T-cell (primary cell): ENCODE results near the gene SLC6A6. TPM values are rescaled to one million over a fixed set of nuclear protein-coding genes. Genes with fewer than 3 reads are reported as not detected.

Experiments used
- ATAC-seq, 4 experiments: fragments of 200-7000 bp in 3 of 4; fragments of 150-1000 bp in 1 of 4; cut with Tn5 transposase; replicated peaks in 1 of 4; 1 replicate in 3 of 4; 2 replicates in 1 of 4; pipeline ENCODE4 v1.10.0; 2021; ENCODE audit warnings: moderate library complexity in 3 of 4, mild to moderate bottlenecking in 2 of 4, moderate number of reproducible peaks in 1 of 4
- CTCF ChIA-PET, 2 donors: fragments of 300-600 bp; sonication (Branson Sonifier 250); formaldehyde crosslinking; loops; one replicate each; lab custom pipeline; 2022; ENCODE audit warnings: antibody characterized with exemption in 2 of 2; lab: Charles Lee
- POLR2A ChIA-PET, 2 donors: fragments of 300-600 bp; sonication (Branson Sonifier 250); formaldehyde crosslinking; loops; one replicate each; lab custom pipeline; 2022; ENCODE audit warnings: antibody characterized with exemption in 2 of 2; lab: Charles Lee
- DNase-seq, 35 experiments: peaks; one replicate each; pipeline versions ENCODE4 v3.0.0 to v3.0.0-alpha.2; 2013 to 2023
- H3K27ac ChIP-seq: one replicate; pipeline ENCODE4 v1.5.1; 2013; ENCODE audit warnings: low read length
- H3K27me3 ChIP-seq, 2 experiments: replicated peaks in 1 of 2; 1 replicate in 1 of 2; 2 replicates in 1 of 2; pipeline versions ENCODE4 v1.6.1 to v1.7.0; 2013; ENCODE audit warnings: low read length in 1 of 2, mixed read lengths in 1 of 2; ENCODE audit not compliant: control insufficient read depth in 2 of 2, insufficient read depth in 2 of 2; ENCODE audit errors: extremely low read depth in 1 of 2
- H3K36me3 ChIP-seq, 2 donors: 1 replicate in 1 of 2; 2 replicates in 1 of 2; pipeline versions ENCODE4 v1.6.1 to v1.7.0; 2013; ENCODE audit warnings: low read length in 1 of 2; ENCODE audit not compliant: control insufficient read depth in 2 of 2, insufficient read depth in 1 of 2; ENCODE audit errors: extremely low read depth in 1 of 2
- H3K4me1 ChIP-seq, 2 experiments: 1 replicate in 1 of 2; 2 replicates in 1 of 2; pipeline versions ENCODE4 v1.6.1 to v1.7.0; 2013; ENCODE audit warnings: low read length in 2 of 2, mixed read lengths in 1 of 2; ENCODE audit not compliant: insufficient read depth in 2 of 2, control insufficient read depth in 1 of 2; ENCODE audit errors: extremely low read depth in 1 of 2
- H3K4me3 ChIP-seq, 2 donors: 1 replicate in 1 of 2; 2 replicates in 1 of 2; pipeline versions ENCODE4 v1.5.1 to v1.7.0; 2013; ENCODE audit warnings: mild to moderate bottlenecking in 2 of 2, low read length in 1 of 2, moderate library complexity in 1 of 2; ENCODE audit not compliant: control insufficient read depth in 1 of 2; ENCODE audit errors: extremely low read depth in 1 of 2
- H3K9me3 ChIP-seq: 2 replicates; pipeline ENCODE4 v1.7.0; 2013
- H3K27ac Mint-ChIP-seq, 2 donors: one replicate each; pipeline ENCODE4 v1.8.0; 2020 to 2021; ENCODE audit warnings: mild to moderate bottlenecking in 2 of 2, mixed read lengths in 2 of 2
- H3K27me3 Mint-ChIP-seq, 2 donors: one replicate each; pipeline ENCODE4 v1.8.0; 2021 to 2022; ENCODE audit warnings: mixed read lengths in 2 of 2
- H3K36me3 Mint-ChIP-seq: one replicate; pipeline ENCODE4 v1.8.0; 2021; ENCODE audit warnings: mixed read lengths
- H3K4me1 Mint-ChIP-seq, 3 donors: one replicate each; pipeline ENCODE4 v1.8.0; 2020 to 2022; ENCODE audit warnings: mixed read lengths in 3 of 3, mild to moderate bottlenecking in 1 of 3
- H3K4me3 Mint-ChIP-seq, 3 donors: one replicate each; pipeline ENCODE4 v1.8.0; 2020 to 2022; ENCODE audit warnings: mild to moderate bottlenecking in 3 of 3, mixed read lengths in 3 of 3, moderate library complexity in 3 of 3
- H3K9me3 Mint-ChIP-seq, 3 donors: one replicate each; pipeline ENCODE4 v1.8.0; 2020 to 2022; ENCODE audit warnings: mixed read lengths in 3 of 3
- WGBS: methylation state at CpG from one replicate; pipeline ENCODE4 v1.1.5; 2013; ENCODE audit warnings: missing lambda C conversion rate; ENCODE audit not compliant: insufficient coverage; 5-methylcytosine and 5-hydroxymethylcytosine counted together
- total RNA-seq, 35 experiments: library from RNA in 6 of 35; stranded (reverse) in 6 of 35; fragments of 120-200 nt in 1 of 35; gene quantifications; one replicate each; pipeline versions ENCODE4 v1.2.1 to v1.2.4 and lab custom pipeline; 2013 to 2026

The SLC6A6 gene
- total RNA-seq, 5 donors from 2014 or later (not counting 1 experiment from before 2014, with no cell fraction given): 49.3 to 72.5 (median 63.6) TPM

GRCh38 chr3:14389166-14389606 is 13.2 kb upstream of the SLC6A6 start:
- Mint-ChIP-seq H3K27ac (no peak overlapping the region), H3K27me3 (peaks cover 0 to 2% of the 10 kb centered on the region in 2 donors), H3K4me3 (no peak overlapping the region), H3K4me1 (no peaks in the 10 kb centered on the region), H3K36me3 (no peaks in the 10 kb centered on the region), H3K9me3 (no peaks in the 10 kb centered on the region)
- Histone ChIP-seq H3K4me1 (no peaks in the 10 kb centered on the region), H3K4me3 (no peak overlapping the region), H3K9me3 (no peaks in the 10 kb centered on the region), H3K36me3 (no peaks in the 10 kb centered on the region), H3K27me3 (peaks cover 0 to 18% of the 10 kb centered on the region in 2 experiments), H3K27ac (no peak overlapping the region)
- CTCF ChIA-PET: no interaction called here
- no peak for DNase-seq
- POLR2A ChIA-PET: no interaction called here
- ATAC-seq: no peak
- WGBS: 77% methylated on average over 5 of the region's 6 CpGs

GRCh38 chr3:14389716-14390115 is 12.7 kb upstream of the SLC6A6 start:
- Mint-ChIP-seq H3K9me3 (no peaks in the 10 kb centered on the region), H3K4me1 (no peaks in the 10 kb centered on the region), H3K36me3 (no peaks in the 10 kb centered on the region), H3K27ac (no peak overlapping the region), H3K27me3 (peaks cover 0 to 2% of the 10 kb centered on the region in 2 donors), H3K4me3 (no peak overlapping the region)
- ChIA-PET CTCF (interaction anchor here in 1 of 2 donors (0.7 kb wide), 1 partner anchor 96 kb away, joined by 12 read pairs; no protein-coding TSS in a partner anchor), POLR2A (no interaction called here)
- DNase-seq (no peak), ATAC-seq (no peak)
- 0% methylated on average over 2 of the region's 5 CpGs for WGBS
- no peaks in the 10 kb centered on the region for H3K9me3 ChIP-seq
- no peaks in the 10 kb centered on the region for H3K36me3 ChIP-seq
- peaks cover 0 to 18% of the 10 kb centered on the region in 2 experiments for H3K27me3 ChIP-seq
- no peak overlapping the region for H3K27ac ChIP-seq
- no peaks in the 10 kb centered on the region for H3K4me1 ChIP-seq
- no peak overlapping the region for H3K4me3 ChIP-seq

GRCh38 chr3:14391033-14391432 is 11.4 kb upstream of the SLC6A6 start:
- no peak for ATAC-seq
- POLR2A ChIA-PET: no interaction called here
- H3K36me3 ChIP-seq: no peaks in the 10 kb centered on the region
- H3K9me3 ChIP-seq: no peaks in the 10 kb centered on the region
- CTCF ChIA-PET: interaction anchor here in 1 of 2 donors (1.0 kb wide), 1 partner anchor 14 kb away, joined by 3 read pairs; no protein-coding TSS in a partner anchor
- H3K4me3 ChIP-seq: no peak overlapping the region
- Mint-ChIP-seq H3K27ac (no peak overlapping the region), H3K4me1 (peaks cover 0 to 1% (median 0%) of the 10 kb centered on the region in 3 donors), H3K4me3 (no peak overlapping the region), H3K27me3 (peaks cover 0 to 2% of the 10 kb centered on the region in 2 donors), H3K36me3 (no peaks in the 10 kb centered on the region), H3K9me3 (no peaks in the 10 kb centered on the region)
- H3K4me1 ChIP-seq: no peaks in the 10 kb centered on the region
- H3K27ac ChIP-seq: no peak overlapping the region
- H3K27me3 ChIP-seq: peaks cover 0 to 18% of the 10 kb centered on the region in 2 experiments
- 100% methylated on average over 4 of the region's 4 CpGs for WGBS
- DNase-seq: no peak

- H3K4me1 Mint-ChIP-seq: peaks cover 4 to 7% (median 5%) of the 10 kb centered on the region in 3 donors
- peaks cover 0 to 2% of the 10 kb centered on the region in 2 donors for H3K27me3 Mint-ChIP-seq
- DNase-seq (no peak), ATAC-seq (no peak)
- no peak overlapping the region for H3K27ac Mint-ChIP-seq
- no peak overlapping the region for H3K27ac ChIP-seq
- no peaks in the 10 kb centered on the region for H3K9me3 ChIP-seq
- no peak overlapping the region for H3K4me3 ChIP-seq
- no peaks in the 10 kb centered on the region for H3K9me3 Mint-ChIP-seq
- no peaks in the 10 kb centered on the region for H3K36me3 Mint-ChIP-seq
- 60% methylated on average over 3 of the region's 4 CpGs for WGBS
- POLR2A ChIA-PET: no interaction called here
- CTCF ChIA-PET: interaction anchor here in 1 of 2 donors (0.7 kb wide), 1 partner anchor 1744 kb away, joined by 5 read pairs; no protein-coding TSS in a partner anchor
- no peaks in the 10 kb centered on the region for H3K36me3 ChIP-seq
- peaks cover 0 to 13% of the 10 kb centered on the region in 2 experiments for H3K27me3 ChIP-seq
- H3K4me1 ChIP-seq: peaks cover 0 to 3% of the 10 kb centered on the region in 2 experiments
- H3K4me3 Mint-ChIP-seq: no peak overlapping the region
Observed at GRCh38 chr3:14392231-14392630, 10.2 kb upstream of the SLC6A6 start.

GRCh38 chr3:14392803-14393319 is 9.5 kb upstream of the SLC6A6 start:
- WGBS: 76% methylated on average over 5 of the region's 7 CpGs
- CTCF ChIA-PET: interaction anchor here in 1 of 2 donors (0.7 kb wide), 1 partner anchor 1745 kb away, joined by 5 read pairs; no protein-coding TSS in a partner anchor
- POLR2A ChIA-PET: no interaction called here

GRCh38 chr3:14393440-14394106 is 8.8 kb upstream of the SLC6A6 start:
- ATAC-seq: no peak
- no peaks in the 10 kb centered on the region for H3K9me3 Mint-ChIP-seq

More at GRCh38 chr3:14392803-14393319, 9.5 kb upstream of the SLC6A6 start:
- H3K4me1 Mint-ChIP-seq: peaks cover 10 to 14% (median 11%) of the 10 kb centered on the region in 3 donors
- no peaks in the 10 kb centered on the region for H3K9me3 Mint-ChIP-seq
- H3K4me1 ChIP-seq: peaks cover 0 to 9% of the 10 kb centered on the region in 2 experiments
- no peak overlapping the region for H3K27ac Mint-ChIP-seq
- H3K4me3 Mint-ChIP-seq: no peak overlapping the region
- H3K27me3 Mint-ChIP-seq: peaks cover 0 to 2% of the 10 kb centered on the region in 2 donors
- no peak overlapping the region for H3K4me3 ChIP-seq
- no peaks in the 10 kb centered on the region for H3K36me3 ChIP-seq
- no peak for DNase-seq
- no peaks in the 10 kb centered on the region for H3K36me3 Mint-ChIP-seq
- no peak overlapping the region for H3K27ac ChIP-seq
- H3K9me3 ChIP-seq: no peaks in the 10 kb centered on the region
- ATAC-seq: no peak
- peaks cover 0 to 13% of the 10 kb centered on the region in 2 experiments for H3K27me3 ChIP-seq

More at GRCh38 chr3:14393440-14394106, 8.8 kb upstream of the SLC6A6 start:
- H3K4me1 Mint-ChIP-seq: peaks cover 11 to 16% (median 11%) of the 10 kb centered on the region in 3 donors
- H3K27me3 Mint-ChIP-seq: peaks cover 0 to 2% of the 10 kb centered on the region in 2 donors
- H3K4me3 Mint-ChIP-seq: no peak overlapping the region
- H3K36me3 ChIP-seq: no peaks in the 10 kb centered on the region
- H3K27me3 ChIP-seq: peaks cover 0 to 13% of the 10 kb centered on the region in 2 experiments
- H3K9me3 ChIP-seq: no peaks in the 10 kb centered on the region
- no peak overlapping the region for H3K27ac Mint-ChIP-seq
- ChIA-PET POLR2A (no interaction called here), CTCF (no interaction called here)
- no peak overlapping the region for H3K27ac ChIP-seq
- no peak overlapping the region for H3K4me3 ChIP-seq
- peaks cover 0 to 9% of the 10 kb centered on the region in 2 experiments for H3K4me1 ChIP-seq
- no peak for DNase-seq
- H3K36me3 Mint-ChIP-seq: no peaks in the 10 kb centered on the region
- 92% methylated on average over 6 of the region's 9 CpGs for WGBS
